Loucy (cell line): ENCODE data around the gene SNX5.

Source experiments
- H2AFZ ChIP-seq: fragments of 200-600 bp; sonication (generic); 2 replicates; pipeline ENCODE4 v1.6.0; 2016; ENCODE audit warnings: antibody characterized with exemption, mild to moderate bottlenecking, low read length, moderate library complexity
- H3F3A ChIP-seq: fragments of 200-600 bp; 2 replicates; pipeline ENCODE4 v1.6.0; 2016; ENCODE audit warnings: antibody characterized with exemption, low read depth, mild to moderate bottlenecking
- H3K27me3 ChIP-seq: fragments of 200-600 bp; sonication (generic); 2 replicates; pipeline ENCODE4 v1.6.1; 2014; ENCODE audit warnings: low read length, mild to moderate bottlenecking; ENCODE audit not compliant: insufficient read depth, poor library complexity, severe bottlenecking
- H3K36me3 ChIP-seq: fragments of 200-600 bp; sonication (generic); 2 replicates; pipeline ENCODE4 v1.6.1; 2016; ENCODE audit warnings: low read length; ENCODE audit not compliant: insufficient read depth
- H3K4me1 ChIP-seq: fragments of 200-600 bp; sonication (generic); 2 replicates; pipeline ENCODE4 v1.5.1; 2014; ENCODE audit warnings: low read length, mild to moderate bottlenecking; ENCODE audit not compliant: insufficient read depth, poor library complexity, severe bottlenecking
- H3K4me2 ChIP-seq: fragments of 200-600 bp; sonication (generic); 2 replicates; pipeline ENCODE4 v1.6.0; 2014; ENCODE audit warnings: antibody characterized with exemption, low read length, low read depth, mild to moderate bottlenecking; ENCODE audit not compliant: poor library complexity, severe bottlenecking
- H3K4me3 ChIP-seq: fragments of 200-600 bp; sonication (generic); 2 replicates; pipeline ENCODE4 v1.5.1; 2014; ENCODE audit warnings: low read length, mild to moderate bottlenecking, mixed read lengths; ENCODE audit not compliant: poor library complexity, severe bottlenecking
- H3K79me2 ChIP-seq: fragments of 200-600 bp; sonication (generic); 2 replicates; pipeline ENCODE4 v1.6.1; 2014; ENCODE audit warnings: low read length; ENCODE audit not compliant: insufficient read depth
- H3K9ac ChIP-seq: fragments of 200-600 bp; sonication (generic); 2 replicates; pipeline ENCODE4 v1.6.0; 2014; ENCODE audit warnings: mild to moderate bottlenecking, low read depth, low read length, moderate library complexity; ENCODE audit not compliant: poor library complexity, severe bottlenecking
- H3K9me2 ChIP-seq: fragments of 200-600 bp; sonication (generic); replicated peaks from 2 replicates; pipeline ENCODE4 v1.6.1; 2016; ENCODE audit warnings: low read depth, low read length, mixed read lengths
- H3K9me3 ChIP-seq: fragments of 200-600 bp; sonication (generic); 2 replicates; pipeline ENCODE4 v1.6.1; 2014; ENCODE audit warnings: mild to moderate bottlenecking, antibody characterized with exemption, low read length, low read depth; ENCODE audit not compliant: insufficient read depth
- H4K20me1 ChIP-seq: fragments of 200-600 bp; sonication (generic); 2 replicates; pipeline ENCODE4 v1.6.0; 2014; ENCODE audit warnings: antibody characterized with exemption, low read length, mild to moderate bottlenecking; ENCODE audit not compliant: insufficient read depth, poor library complexity, severe bottlenecking
- CTCF ChIP-seq: fragments of 200-600 bp; sonication (generic); conservative IDR thresholded peaks from 2 replicates; pipeline ENCODE4 v1.5.1; 2014; ENCODE audit warnings: mild to moderate bottlenecking, antibody characterized with exemption, low read length
- EZH2phosphoT487 ChIP-seq: fragments of 200-600 bp; IDR thresholded peaks from 2 replicates; pipeline ENCODE4 v1.6.1; 2018; ENCODE audit warnings: antibody characterized with exemption, mild to moderate bottlenecking, moderate library complexity, borderline replicate concordance

The SNX5 gene

DNA sequence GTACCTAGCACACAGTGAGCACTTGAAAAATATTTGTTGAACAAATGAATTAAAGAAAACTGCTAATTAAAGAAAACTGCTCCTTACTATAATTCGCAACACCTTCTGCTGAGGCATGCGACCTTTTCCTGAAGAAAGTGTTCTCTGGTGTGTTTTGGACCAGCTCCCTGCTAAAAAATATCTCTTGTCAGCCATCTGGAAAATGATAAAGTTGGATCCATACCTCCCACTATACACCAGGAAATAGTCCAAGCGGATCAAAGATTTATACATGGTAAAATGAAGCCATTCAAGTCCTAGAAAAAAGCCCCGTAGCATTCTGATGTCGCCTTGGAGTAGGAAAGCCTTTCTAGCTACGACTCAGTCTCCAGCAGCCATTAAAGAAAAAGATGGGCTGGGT is 45.8 kb upstream of the SNX5 start:
- no peaks in the 10 kb centered on the region for H3K79me2 ChIP-seq

GRCh38 chr20:18012901-18013300 is 44.3 kb upstream of the SNX5 start:
- Histone ChIP-seq H2AFZ (no peak overlapping the region), H3K9ac (no peak overlapping the region), H3K9me3 (no peaks in the 10 kb centered on the region), H3K4me1 (no peaks in the 10 kb centered on the region), H3F3A (no peaks in the 10 kb centered on the region), H3K79me2 (no peaks in the 10 kb centered on the region), H3K27me3 (no peaks in the 10 kb centered on the region), H3K36me3 (no peaks in the 10 kb centered on the region), H3K9me2 (no peaks in the 10 kb centered on the region), H4K20me1 (no peaks in the 10 kb centered on the region), H3K4me3 (no peak overlapping the region), H3K4me2 (no peak overlapping the region)
- no peak for TF ChIP-seq CTCF
- TF ChIP-seq EZH2phosphoT487 = no peak

More for the DNA sequence above, 45.8 kb upstream of the SNX5 start:
- no peaks in the 10 kb centered on the region for H3K9me2 ChIP-seq
- H3K9me3 ChIP-seq = no peaks in the 10 kb centered on the region
- TF ChIP-seq EZH2phosphoT487 (no peak), CTCF (no peak)
- H4K20me1 ChIP-seq = no peaks in the 10 kb centered on the region
- H3K9ac ChIP-seq = no peak overlapping the region
- no peak overlapping the region for H3K4me2 ChIP-seq
- H3K36me3 ChIP-seq = no peaks in the 10 kb centered on the region
- H3K27me3 ChIP-seq = no peaks in the 10 kb centered on the region
- H3K4me1 ChIP-seq = no peaks in the 10 kb centered on the region
- H3K4me3 ChIP-seq = no peak overlapping the region
- no peaks in the 10 kb centered on the region for H3F3A ChIP-seq
- no peak overlapping the region for H2AFZ ChIP-seq

DNA sequence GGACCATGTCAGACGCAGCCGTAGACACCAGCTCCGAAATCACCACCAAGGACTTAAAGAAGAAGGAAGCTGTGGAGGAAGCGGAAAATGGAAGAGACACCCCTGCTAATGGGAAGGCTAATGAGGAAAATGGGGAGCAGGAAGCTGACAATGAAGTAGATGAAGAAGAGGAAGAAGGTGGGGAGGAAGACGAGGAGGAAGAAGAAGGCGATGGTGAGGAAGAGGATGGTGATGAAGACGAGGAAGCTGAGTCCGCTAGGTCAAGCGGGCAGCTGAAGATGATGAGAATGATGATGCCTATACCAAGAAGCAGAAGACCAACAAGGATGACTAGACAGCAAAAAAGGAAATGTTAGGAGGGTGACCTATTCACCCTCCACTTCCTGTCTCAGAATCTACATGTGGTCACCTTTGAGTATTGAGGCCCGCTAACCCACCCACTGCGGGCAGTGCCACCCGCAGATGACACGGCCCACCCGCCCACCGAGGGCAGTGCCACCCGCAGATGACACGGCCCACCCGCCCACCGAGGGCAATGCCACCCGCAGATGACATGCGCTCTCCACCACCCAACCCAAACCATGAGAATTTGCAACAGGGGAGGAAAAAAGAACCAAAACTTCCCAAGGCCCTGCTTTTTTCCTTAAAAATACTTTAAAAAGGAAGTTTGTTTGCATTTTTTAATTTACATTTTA is 43.5 kb upstream of the SNX5 start:
- Histone ChIP-seq H3K4me1 (no peaks in the 10 kb centered on the region), H3K79me2 (no peaks in the 10 kb centered on the region), H3K9me3 (no peaks in the 10 kb centered on the region), H3K9ac (no peak overlapping the region), H3K27me3 (no peaks in the 10 kb centered on the region), H3F3A (no peaks in the 10 kb centered on the region), H3K4me3 (no peak overlapping the region), H3K4me2 (no peak overlapping the region), H2AFZ (no peak overlapping the region), H3K36me3 (no peaks in the 10 kb centered on the region), H4K20me1 (no peaks in the 10 kb centered on the region), H3K9me2 (no peaks in the 10 kb centered on the region)
- no peak for TF ChIP-seq EZH2phosphoT487
- no peak for TF ChIP-seq CTCF
